Neural progenitor cell (in vitro differentiated cells): Measurements from ENCODE around the gene HELB. TPM values are rescaled to one million over a fixed set of nuclear protein-coding genes. Genes with fewer than 3 reads are reported as not detected.

Source experiments
- DNase-seq: peaks from one replicate; pipeline ENCODE4 v3.0.0-alpha.2; 2016; ENCODE audit warnings: low spot score
- H2AFZ ChIP-seq: fragments of 200-600 bp; sonication (generic); replicated peaks from 2 replicates; pipeline ENCODE4 v1.6.1; 2016; ENCODE audit warnings: antibody characterized with exemption
- H3F3A ChIP-seq: fragments of 200-600 bp; sonication (generic); 2 replicates; pipeline ENCODE4 v1.6.1; 2016; ENCODE audit warnings: antibody characterized with exemption, low read depth
- H3K27ac ChIP-seq: fragments of 200-600 bp; sonication (generic); 2 replicates; pipeline ENCODE4 v1.5.1; 2016; ENCODE audit warnings: mild to moderate bottlenecking
- H3K27me3 ChIP-seq: fragments of 200-600 bp; sonication (generic); 2 replicates; pipeline ENCODE4 v1.6.1; 2016; ENCODE audit warnings: mild to moderate bottlenecking, moderate library complexity
- H3K36me3 ChIP-seq: fragments of 200-600 bp; sonication (generic); 2 replicates; pipeline ENCODE4 v1.5.1; 2016
- H3K4me1 ChIP-seq: fragments of 200-600 bp; sonication (generic); 2 replicates; pipeline ENCODE4 v1.6.1; 2016; ENCODE audit warnings: mixed run types
- H3K4me2 ChIP-seq: fragments of 200-600 bp; sonication (generic); 2 replicates; pipeline ENCODE4 v1.6.1; 2016
- H3K4me3 ChIP-seq: fragments of 200-600 bp; sonication (generic); 2 replicates; pipeline ENCODE4 v1.5.1; 2016
- H3K79me2 ChIP-seq: fragments of 200-600 bp; sonication (generic); 2 replicates; pipeline ENCODE4 v1.6.1; 2016; ENCODE audit warnings: low read depth
- H3K9ac ChIP-seq: fragments of 200-600 bp; sonication (generic); 2 replicates; pipeline ENCODE4 v1.6.1; 2016
- H3K9me3 ChIP-seq: fragments of 200-600 bp; sonication (generic); 2 replicates; pipeline ENCODE4 v1.5.1; 2016; ENCODE audit warnings: low read depth
- H4K20me1 ChIP-seq: fragments of 200-600 bp; sonication (generic); 2 replicates; pipeline ENCODE4 v1.6.1; 2016; ENCODE audit warnings: low read depth
- H3K27ac Mint-ChIP-seq: 3 replicates; pipeline ENCODE4 v1.8.0; 2021; ENCODE audit warnings: mixed read lengths
- H3K27me3 Mint-ChIP-seq: 2 replicates; pipeline ENCODE4 v1.8.0; 2022; ENCODE audit warnings: low read depth, mild to moderate bottlenecking, inconsistent platforms, moderate library complexity, mixed read lengths; ENCODE audit not compliant: insufficient read depth
- H3K36me3 Mint-ChIP-seq: 3 replicates; pipeline ENCODE4 v1.8.0; 2021; ENCODE audit warnings: mixed read lengths
- H3K4me1 Mint-ChIP-seq: 3 replicates; pipeline ENCODE4 v1.8.0; 2021; ENCODE audit warnings: mixed read lengths
- H3K4me3 Mint-ChIP-seq: 3 replicates; pipeline ENCODE4 v1.8.0; 2021; ENCODE audit warnings: mild to moderate bottlenecking, moderate library complexity, mixed read lengths
- H3K9me3 Mint-ChIP-seq: 3 replicates; pipeline ENCODE4 v1.8.0; 2020; ENCODE audit warnings: mixed read lengths
- CTCF ChIP-seq: fragments of 200-600 bp; sonication (generic); IDR thresholded peaks from 2 replicates; pipeline ENCODE4 v1.5.1; 2017; ENCODE audit warnings: antibody characterized with exemption, mild to moderate bottlenecking
- EZH2 ChIP-seq: fragments of 200-600 bp; sonication (generic); IDR thresholded peaks from 2 replicates; pipeline ENCODE4 v1.6.1; 2017; ENCODE audit warnings: antibody characterized with exemption, mild to moderate bottlenecking, moderate library complexity
- EZH2phosphoT487 ChIP-seq: fragments of 200-600 bp; sonication (generic); IDR thresholded peaks from 2 replicates; pipeline ENCODE4 v1.6.1; 2017; ENCODE audit warnings: antibody characterized with exemption
- total RNA-seq: library from RNA; depleted of rRNA; stranded (reverse); fragments of >200 nt; gene quantifications from 2 replicates; pipeline ENCODE4 v1.2.3, GENCODE V29; 2015; ENCODE audit warnings: low replicate concordance

The HELB gene
- total RNA-seq, 1 donor from 2014 or later = 10.7 TPM

GRCh38 chr12:66354291-66354690, 52.0 kb downstream of the HELB start:
- no peak overlapping the region for H3K27ac ChIP-seq
- no peak overlapping the region for H3K4me2 ChIP-seq
- H3K79me2 ChIP-seq = no peaks in the 10 kb centered on the region
- Mint-ChIP-seq H3K27me3 (peaks cover 2% of the 10 kb centered on the region), H3K27ac (no peak overlapping the region), H3K4me3 (no peak overlapping the region), H3K9me3 (no peaks in the 10 kb centered on the region), H3K36me3 (peaks cover 14% of the 10 kb centered on the region), H3K4me1 (peaks cover 5% of the 10 kb centered on the region)
- H3K4me3 ChIP-seq = no peak overlapping the region
- no peaks in the 10 kb centered on the region for H3K27me3 ChIP-seq
- H2AFZ ChIP-seq = no peak overlapping the region
- no peaks in the 10 kb centered on the region for H3K36me3 ChIP-seq
- no peaks in the 10 kb centered on the region for H4K20me1 ChIP-seq
- no peak overlapping the region for H3K9ac ChIP-seq
- TF ChIP-seq EZH2 (no peak), EZH2phosphoT487 (no peak), CTCF (no peak)
- no peaks in the 10 kb centered on the region for H3F3A ChIP-seq
- H3K9me3 ChIP-seq = no peaks in the 10 kb centered on the region
- no peak for DNase-seq
- no peaks in the 10 kb centered on the region for H3K4me1 ChIP-seq

GRCh38 chr12:66359300-66359699, 57.0 kb downstream of the HELB start:
- H2AFZ ChIP-seq = no peak overlapping the region
- H3K27me3 ChIP-seq = no peaks in the 10 kb centered on the region
- TF ChIP-seq CTCF (no peak), EZH2phosphoT487 (no peak), EZH2 (no peak)
- Mint-ChIP-seq H3K4me1 (no peaks in the 10 kb centered on the region), H3K27me3 (peaks cover 4% of the 10 kb centered on the region), H3K27ac (no peak overlapping the region), H3K9me3 (no peaks in the 10 kb centered on the region), H3K4me3 (no peak overlapping the region), H3K36me3 (peaks cover 8% of the 10 kb centered on the region)
- no peak overlapping the region for H3K9ac ChIP-seq
- H3F3A ChIP-seq = no peaks in the 10 kb centered on the region
- no peak overlapping the region for H3K4me3 ChIP-seq
- H3K36me3 ChIP-seq = no peaks in the 10 kb centered on the region
- no peaks in the 10 kb centered on the region for H3K4me1 ChIP-seq
- no peak for DNase-seq
- no peak overlapping the region for H3K27ac ChIP-seq
- H3K79me2 ChIP-seq = no peaks in the 10 kb centered on the region
- no peak overlapping the region for H3K4me2 ChIP-seq
- H4K20me1 ChIP-seq = no peaks in the 10 kb centered on the region
- no peaks in the 10 kb centered on the region for H3K9me3 ChIP-seq

GRCh38 chr12:66361703-66362102, 59.4 kb downstream of the HELB start:
- H3K36me3 ChIP-seq = no peaks in the 10 kb centered on the region
- Mint-ChIP-seq H3K9me3 (no peaks in the 10 kb centered on the region), H3K4me1 (no peaks in the 10 kb centered on the region), H3K27ac (no peak overlapping the region), H3K36me3 (peaks cover 9% of the 10 kb centered on the region), H3K4me3 (no peak overlapping the region), H3K27me3 (peaks cover 4% of the 10 kb centered on the region)
- H3K9ac ChIP-seq = no peak overlapping the region
- TF ChIP-seq CTCF (no peak), EZH2 (no peak), EZH2phosphoT487 (no peak)
- no peak overlapping the region for H3K4me2 ChIP-seq
- H3K4me3 ChIP-seq = no peak overlapping the region
- H3K27me3 ChIP-seq = no peaks in the 10 kb centered on the region
- H4K20me1 ChIP-seq = no peaks in the 10 kb centered on the region
- DNase-seq = no peak
- no peaks in the 10 kb centered on the region for H3K4me1 ChIP-seq
- H3F3A ChIP-seq = no peaks in the 10 kb centered on the region
- no peak overlapping the region for H3K27ac ChIP-seq
- H3K9me3 ChIP-seq = no peaks in the 10 kb centered on the region
- no peaks in the 10 kb centered on the region for H3K79me2 ChIP-seq
- H2AFZ ChIP-seq = no peak overlapping the region
